Stimulated activated CD8-positive, alpha-beta memory T cell treated with anti-CD3 and anti-CD28 coated beads, Interleukin-4, amount 100 ng/mL, for 4 hours (primary cell): Measurements from ENCODE around the gene ATOSA.
A peak's percentile ranks its signal among the peaks of the same experiment; 100 is the strongest.

Experiments
- DNase-seq, 2 donors: peaks; one replicate each; pipeline ENCODE4 v3.0.0-alpha.2; 2020; ENCODE audit warnings: low read depth in 2 of 2, low spot score in 1 of 2

ATOSA gene

DNA sequence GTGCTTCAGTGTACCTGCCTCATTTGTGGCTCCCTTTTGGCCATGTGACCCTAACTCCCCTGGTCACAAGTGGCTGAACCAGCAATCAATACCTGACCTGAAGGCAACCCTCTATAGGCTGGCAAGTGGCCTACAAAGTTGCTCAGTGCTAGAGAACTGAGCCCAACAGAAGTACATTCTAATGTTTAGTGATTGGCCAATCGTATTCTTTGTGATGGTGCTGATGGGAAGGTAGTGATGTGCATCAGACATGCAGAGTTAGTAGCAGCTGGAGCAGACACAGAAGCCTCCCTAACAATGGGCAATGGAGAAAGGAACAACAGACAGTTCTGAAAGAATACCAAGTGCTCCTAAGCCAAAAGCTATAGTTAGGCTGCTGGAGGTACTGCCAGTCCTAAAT lies 10.4 kb upstream of the ATOSA start:
- DNase-seq = no peak

- DNase-seq = no peak
Observed at GRCh38 chr15:52683580-52683979, 4.4 kb upstream of the ATOSA start.

DNA sequence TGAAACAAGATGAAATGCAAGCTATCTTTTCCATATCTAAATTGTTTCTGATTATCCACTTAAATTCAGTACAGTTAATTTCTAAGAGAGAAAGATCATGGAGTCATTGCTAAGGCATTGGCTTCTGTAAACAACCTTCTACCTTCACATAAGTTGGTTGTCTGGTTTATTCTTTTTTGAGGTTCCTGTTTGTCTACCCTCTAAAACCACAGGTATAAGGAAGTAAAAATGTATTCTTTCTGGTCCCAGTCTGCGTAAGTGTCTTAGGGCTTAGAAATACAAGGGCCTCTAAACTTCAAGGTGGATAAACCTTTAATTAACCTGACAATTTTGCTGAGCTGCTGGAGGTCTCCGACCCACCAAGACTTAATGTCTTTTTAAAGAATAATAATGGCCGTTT lies 3.6 kb upstream of the ATOSA start:
- DNase-seq = no peak

- no peak for DNase-seq
Observed at GRCh38 chr15:52682200-52682599, 3.0 kb upstream of the ATOSA start.

DNA sequence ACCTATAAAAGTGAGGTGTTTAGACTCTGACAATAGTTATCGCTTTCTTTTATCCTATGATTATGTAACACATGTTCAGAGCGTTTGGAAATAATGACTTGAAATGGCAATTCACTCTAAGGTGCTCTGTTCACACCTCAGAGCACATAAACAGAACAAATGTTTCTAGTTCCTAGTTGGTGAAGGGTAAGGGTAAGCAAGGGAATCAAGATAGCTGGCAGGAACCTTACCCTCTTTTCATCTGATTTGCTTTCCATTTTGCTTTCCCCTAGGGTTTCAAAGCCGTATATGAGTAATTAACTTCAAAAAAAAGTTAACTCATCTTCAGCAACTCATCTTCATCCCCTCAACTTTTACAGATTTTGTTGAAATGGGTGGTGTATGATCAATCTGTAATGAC lies 2.3 kb upstream of the ATOSA start:
- DNase-seq = no peak

GRCh38 chr15:52680761-52681160 lies 1.6 kb upstream of the ATOSA start:
- no peak for DNase-seq

DNA sequence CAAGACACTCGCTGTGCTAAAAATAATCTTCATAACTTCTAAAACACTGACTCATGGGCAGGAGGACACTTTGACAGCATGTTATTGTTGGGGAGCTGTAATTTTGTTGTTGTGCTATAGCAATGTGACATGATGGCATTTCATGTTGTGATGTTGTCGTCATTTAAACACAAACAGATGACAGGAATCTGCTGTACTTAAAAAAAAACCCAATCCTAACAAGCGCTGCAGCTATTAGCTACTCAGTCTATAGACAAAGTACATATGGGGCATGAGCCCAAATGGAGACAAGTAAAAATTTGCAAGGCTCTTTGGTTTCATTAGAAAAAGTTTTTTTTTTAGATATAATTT lies 828 bp upstream of the ATOSA start:
- no peak for DNase-seq

- peak; percentile 27 to 29 for DNase-seq
Observed at GRCh38 chr15:52678468-52679231, 538 bp downstream of the ATOSA start.

DNA sequence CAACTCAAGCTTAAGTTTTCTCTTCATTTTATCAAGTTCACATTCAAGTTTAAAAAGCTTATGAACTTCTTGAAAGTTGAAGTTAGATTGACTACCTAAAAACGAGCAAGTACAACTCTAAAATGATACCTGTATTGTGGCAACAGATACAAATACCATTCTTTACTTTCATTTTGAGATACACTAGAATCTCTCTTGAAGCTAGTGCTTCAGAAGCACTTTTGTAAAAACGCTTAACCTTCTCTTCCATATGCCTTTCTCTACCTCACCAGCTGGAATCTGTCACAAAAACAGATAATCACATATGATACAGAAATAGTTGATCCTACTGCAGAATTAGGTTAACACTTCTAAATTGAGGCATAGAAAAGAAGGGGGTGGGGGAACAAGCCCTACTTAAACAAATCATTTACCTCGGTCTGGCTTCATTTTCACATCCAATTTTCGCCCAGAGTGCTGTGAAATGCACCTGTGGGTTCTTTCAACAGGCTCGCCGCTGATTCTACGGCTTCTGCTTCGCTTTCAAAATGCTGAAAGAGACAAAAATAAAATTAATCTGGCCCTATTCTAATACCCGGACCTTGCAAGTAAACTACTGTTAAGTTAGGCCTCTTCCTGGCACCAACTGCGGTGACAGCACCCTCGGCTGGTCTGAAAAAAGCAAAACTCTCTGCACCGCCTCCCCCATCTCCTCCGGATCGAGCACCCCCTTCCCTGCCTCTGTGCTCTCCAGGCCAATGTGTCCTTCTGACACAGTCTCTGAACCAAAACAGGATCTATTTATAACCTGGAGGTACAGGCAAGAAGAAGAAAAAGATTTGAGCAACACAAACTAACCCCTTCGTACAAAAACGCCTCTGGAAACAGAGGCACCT lies 1.4 kb downstream of the ATOSA start:
- DNase-seq = peak in 1 of 2 donors; percentile 6

DNA sequence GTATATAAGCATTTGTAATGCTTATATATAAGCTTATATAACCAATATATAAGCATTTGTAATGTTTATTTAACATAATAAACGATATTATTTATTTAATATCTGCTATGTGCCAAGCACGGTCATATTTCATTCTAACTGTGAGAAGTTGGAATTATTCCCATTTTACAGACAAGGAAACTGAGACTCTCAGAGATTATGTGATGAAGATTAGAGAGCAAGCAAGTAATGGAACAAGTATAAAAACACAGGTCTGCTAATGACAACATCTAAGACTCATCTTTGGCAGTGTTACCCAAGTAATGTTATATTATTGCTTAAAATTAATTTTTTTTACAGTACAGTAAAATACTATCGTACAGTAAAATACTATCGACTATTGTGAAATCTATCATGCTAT lies 4.4 kb downstream of the ATOSA start:
- DNase-seq = no peak

DNA sequence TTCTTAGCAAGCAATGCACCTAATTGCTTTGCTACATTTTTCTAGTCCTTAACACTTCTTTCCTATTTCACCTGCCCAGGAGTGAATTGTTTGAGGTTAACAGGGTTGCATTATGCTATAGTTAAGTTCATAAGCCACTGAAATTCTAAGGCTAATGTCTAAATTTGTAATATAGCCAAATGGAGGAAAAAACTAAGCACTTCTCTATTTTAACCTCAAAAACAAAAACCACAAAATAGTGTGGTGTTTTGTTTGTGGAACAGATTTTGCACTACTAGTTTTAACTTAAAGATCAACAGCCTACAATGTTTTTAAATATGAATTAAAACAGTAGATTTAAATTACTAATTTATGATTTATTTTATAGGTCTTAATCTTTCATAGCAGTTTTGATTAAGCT lies 5.5 kb downstream of the ATOSA start:
- DNase-seq = no peak

GRCh38 chr15:52673312-52673711 lies 5.9 kb downstream of the ATOSA start:
- DNase-seq = no peak

DNA sequence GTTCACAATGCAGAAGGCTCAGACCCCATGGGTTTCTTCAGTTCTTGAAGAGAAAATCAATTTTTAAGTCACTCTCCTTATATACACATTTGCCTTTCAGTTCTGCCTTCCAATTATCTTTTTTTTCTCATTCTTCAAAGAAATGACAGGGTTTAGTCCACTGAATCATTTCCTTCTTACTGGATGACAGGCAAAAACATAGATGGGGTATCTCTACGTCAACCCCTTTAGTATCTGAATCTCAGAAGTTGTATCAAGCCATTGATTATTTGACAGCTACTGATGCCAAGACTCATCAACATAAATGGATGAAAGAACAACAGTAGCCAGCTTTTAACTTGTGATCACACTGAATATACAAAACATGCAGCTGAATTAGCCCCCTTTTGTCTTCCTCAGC lies 6.5 kb downstream of the ATOSA start:
- no peak for DNase-seq

GRCh38 chr15:52670087-52670486 lies 9.1 kb downstream of the ATOSA start:
- DNase-seq = no peak

DNA sequence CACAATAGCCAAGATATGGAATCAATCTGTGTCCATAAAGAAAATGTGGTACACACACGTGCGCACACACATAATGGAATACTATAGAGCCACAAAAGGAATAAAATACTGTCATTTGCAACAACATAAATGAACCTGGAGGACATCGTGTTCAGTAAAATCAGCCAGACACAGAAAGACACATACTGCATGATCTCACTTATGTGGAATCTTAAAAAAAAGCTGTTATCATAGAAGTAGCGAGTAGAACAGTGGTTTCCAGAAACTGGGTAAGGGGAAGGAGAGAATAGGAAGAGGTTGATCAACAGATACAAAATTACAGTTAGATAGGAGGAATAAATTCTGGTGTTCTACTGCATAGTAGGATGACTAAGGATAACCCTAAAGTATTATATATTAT lies 11.1 kb downstream of the ATOSA start:
- no peak for DNase-seq

GRCh38 chr15:52667597-52667996 lies 11.6 kb downstream of the ATOSA start:
- DNase-seq = no peak

GRCh38 chr15:52663536-52664294 lies 15.5 kb downstream of the ATOSA start:
- DNase-seq = no peak

DNA sequence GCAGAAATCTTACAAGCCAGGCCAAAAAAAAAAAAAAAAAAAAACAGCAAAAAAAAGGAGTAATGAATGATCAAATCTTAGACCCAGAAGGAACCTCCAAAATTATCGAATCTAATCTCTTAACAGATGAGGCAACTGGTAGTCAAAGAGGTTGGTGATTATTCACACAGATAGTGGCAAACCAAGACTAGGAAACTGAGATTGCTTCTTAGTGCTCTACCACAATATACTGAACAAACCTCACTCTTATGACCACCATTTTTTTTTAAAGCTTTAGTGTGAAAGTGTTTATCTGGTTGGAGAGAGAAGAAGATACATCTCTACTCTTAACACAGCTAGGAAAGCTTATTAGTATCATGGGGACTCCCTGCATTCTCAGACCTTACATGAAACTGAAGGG lies 17.3 kb downstream of the ATOSA start:
- no peak for DNase-seq

DNA sequence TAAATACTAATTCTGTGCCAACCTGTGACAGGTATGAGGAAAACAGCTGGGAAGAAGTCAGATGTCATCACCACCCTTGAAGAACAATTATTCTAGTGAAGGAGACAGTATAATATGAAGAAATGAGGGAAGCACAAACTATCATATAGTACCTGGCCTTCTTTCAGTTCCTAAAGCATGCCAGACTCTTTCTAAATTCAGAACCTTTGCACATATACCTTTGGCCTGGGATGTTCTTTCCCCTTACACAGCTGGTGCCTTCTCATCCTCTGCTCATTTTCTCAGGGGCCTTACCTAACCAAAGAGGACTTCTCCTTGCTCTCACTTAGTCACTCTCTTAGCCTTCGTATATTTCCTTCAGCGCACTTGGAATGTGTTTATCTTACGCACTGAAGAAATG lies 19.0 kb downstream of the ATOSA start:
- no peak for DNase-seq

DNA sequence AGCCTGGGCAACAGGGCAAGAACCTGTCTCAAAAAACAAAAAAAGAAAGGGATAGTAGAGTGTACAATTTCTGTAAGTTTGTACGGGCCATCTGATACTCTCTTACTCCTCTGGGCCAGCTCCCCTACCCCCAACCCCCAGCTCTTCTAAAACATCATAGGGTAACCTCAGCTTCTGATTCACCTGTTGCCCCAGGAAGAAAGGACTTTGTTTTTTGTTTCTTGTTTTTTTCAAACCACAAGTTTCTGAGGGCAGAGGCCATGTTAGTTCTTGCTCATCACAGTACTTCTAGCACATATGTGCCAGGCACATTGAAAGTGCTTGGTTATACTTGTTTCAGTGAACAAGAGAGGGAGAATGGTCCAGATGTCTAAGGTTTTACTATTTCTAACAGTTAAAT lies 20.2 kb downstream of the ATOSA start:
- no peak for DNase-seq

GRCh38 chr15:52657338-52657737 lies 21.9 kb downstream of the ATOSA start:
- no peak for DNase-seq

DNA sequence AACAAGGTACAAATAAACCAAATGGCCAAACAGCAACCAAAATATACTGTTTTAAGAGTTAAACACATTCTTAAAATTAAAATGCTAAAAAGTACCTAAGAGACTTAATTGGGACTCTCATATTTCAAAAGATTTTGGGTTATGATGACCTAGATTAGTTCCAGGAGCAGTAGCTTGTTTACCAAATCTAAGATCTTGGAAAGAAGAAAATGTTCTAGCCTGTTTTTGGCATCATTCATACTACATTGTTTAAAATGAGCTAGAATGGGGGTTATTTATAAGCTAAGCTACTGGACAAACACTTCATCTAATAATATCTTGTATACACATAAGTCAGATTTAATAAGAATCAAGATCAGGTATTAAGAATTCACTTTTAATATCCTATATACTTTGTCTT lies 22.8 kb downstream of the ATOSA start:
- no peak for DNase-seq
